ENCODE data around the gene TSC22D4. TPM values are rescaled to one million over a fixed set of nuclear protein-coding genes. Genes with fewer than 3 reads are reported as not detected.

TSC22D4 gene
- total and polyA plus RNA-seq, 4 donors: 5.5 to 21.2 (median 11.4) TPM

DNA sequence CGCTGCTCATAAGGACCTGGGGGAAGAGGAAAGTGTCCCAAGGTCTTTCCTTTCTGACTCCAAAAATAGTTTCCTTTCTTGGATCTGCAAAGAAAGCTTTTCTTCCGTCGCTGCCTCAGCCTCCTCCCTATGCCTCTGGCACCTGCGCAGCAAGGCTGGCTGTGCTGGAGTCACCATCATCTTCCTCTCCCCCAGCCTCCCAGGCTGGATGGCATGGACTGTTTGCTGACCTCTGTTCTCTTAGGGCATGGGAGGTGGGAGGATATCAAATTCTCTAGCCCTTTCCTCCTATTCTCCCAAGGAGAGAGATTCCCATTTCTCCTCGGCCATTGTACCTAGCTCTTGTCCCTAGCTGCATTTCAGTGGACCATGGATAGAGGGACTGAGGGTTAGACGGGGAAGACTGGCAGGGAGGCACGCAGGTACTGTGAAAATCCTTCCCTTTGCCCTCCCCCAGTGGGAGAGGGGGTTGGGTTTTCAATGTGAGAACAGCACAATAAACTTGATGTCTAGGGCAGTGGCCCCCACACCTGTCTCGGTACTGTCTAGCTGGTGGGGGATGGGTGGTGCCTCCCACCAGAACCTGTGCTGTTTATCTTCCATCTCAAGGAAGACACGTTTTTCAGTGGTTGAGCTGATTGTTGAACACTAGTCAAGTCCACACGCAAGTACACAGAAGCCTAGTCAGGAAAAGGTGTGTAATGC is 45.3 kb downstream of the TSC22D4 start:
- H3K9me3 ChIP-seq (ENCODE audit: control insufficient read depth in 4 of 4, low read length in 3 of 4): no peaks in the 10 kb centered on the region
- WGBS: 88% methylated on average over 10 of the region's 10 CpGs
- peaks cover 10 to 39% (median 27%) of the 10 kb centered on the region in 4 donors for H3K4me1 ChIP-seq (ENCODE audit: control insufficient read depth in 4 of 4, insufficient read depth in 4 of 4, low read length in 3 of 4)
- no peak for DNase-seq (ENCODE audit: low spot score)
- H3K4me3 ChIP-seq (ENCODE audit: low read depth in 1 of 3, low read length in 3 of 3): no peak overlapping the region
- H3K36me3 ChIP-seq (ENCODE audit: control insufficient read depth in 4 of 4, insufficient read depth in 3 of 4, low read depth in 1 of 4, low read length in 3 of 4): peaks cover 7 to 14% (median 8%) of the 10 kb centered on the region in 4 donors
- no peak overlapping the region for H3K9ac ChIP-seq (ENCODE audit: low read depth in 1 of 2, low read length in 2 of 2)
- no peak for TF ChIP-seq SP1 (IDR thresholded peaks at IDR 0.05)
- no peak for TF ChIP-seq HNF4A (conservative IDR thresholded peaks at IDR 0.05)
- TF ChIP-seq GABPA (IDR thresholded peaks at IDR 0.05 in 1 of 2, conservative IDR thresholded peaks at IDR 0.05 in 1 of 2): no peak
- TF ChIP-seq FOXA1 (IDR thresholded peaks at IDR 0.05): no peak
- TF ChIP-seq, protein P1, sequence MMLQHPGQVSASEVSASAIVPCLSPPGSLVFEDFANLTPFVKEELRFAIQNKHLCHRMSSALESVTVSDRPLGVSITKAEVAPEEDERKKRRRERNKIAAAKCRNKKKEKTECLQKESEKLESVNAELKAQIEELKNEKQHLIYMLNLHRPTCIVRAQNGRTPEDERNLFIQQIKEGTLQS (IDR thresholded peaks at IDR 0.05): no peak
- TF ChIP-seq, protein P2, sequence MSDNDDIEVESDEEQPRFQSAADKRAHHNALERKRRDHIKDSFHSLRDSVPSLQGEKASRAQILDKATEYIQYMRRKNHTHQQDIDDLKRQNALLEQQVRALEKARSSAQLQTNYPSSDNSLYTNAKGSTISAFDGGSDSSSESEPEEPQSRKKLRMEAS (IDR thresholded peaks at IDR 0.05): no peak
- TF ChIP-seq, protein P3, sequence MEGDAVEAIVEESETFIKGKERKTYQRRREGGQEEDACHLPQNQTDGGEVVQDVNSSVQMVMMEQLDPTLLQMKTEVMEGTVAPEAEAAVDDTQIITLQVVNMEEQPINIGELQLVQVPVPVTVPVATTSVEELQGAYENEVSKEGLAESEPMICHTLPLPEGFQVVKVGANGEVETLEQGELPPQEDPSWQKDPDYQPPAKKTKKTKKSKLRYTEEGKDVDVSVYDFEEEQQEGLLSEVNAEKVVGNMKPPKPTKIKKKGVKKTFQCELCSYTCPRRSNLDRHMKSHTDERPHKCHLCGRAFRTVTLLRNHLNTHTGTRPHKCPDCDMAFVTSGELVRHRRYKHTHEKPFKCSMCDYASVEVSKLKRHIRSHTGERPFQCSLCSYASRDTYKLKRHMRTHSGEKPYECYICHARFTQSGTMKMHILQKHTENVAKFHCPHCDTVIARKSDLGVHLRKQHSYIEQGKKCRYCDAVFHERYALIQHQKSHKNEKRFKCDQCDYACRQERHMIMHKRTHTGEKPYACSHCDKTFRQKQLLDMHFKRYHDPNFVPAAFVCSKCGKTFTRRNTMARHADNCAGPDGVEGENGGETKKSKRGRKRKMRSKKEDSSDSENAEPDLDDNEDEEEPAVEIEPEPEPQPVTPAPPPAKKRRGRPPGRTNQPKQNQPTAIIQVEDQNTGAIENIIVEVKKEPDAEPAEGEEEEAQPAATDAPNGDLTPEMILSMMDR (IDR thresholded peaks at IDR 0.05; ENCODE audit: low read depth, low read length, missing input control): no peak
- TF ChIP-seq TAF1 (conservative IDR thresholded peaks at IDR 0.05): no peak
- no peak for TF ChIP-seq RAD21 (IDR thresholded peaks at IDR 0.05)
- H3K27ac ChIP-seq (ENCODE audit: low read depth in 1 of 2, low read length in 2 of 2): no peak overlapping the region
- H3K27me3 ChIP-seq (ENCODE audit: control insufficient read depth in 4 of 4, insufficient read depth in 4 of 4, low read length in 3 of 4): no peaks in the 10 kb centered on the region

DNA sequence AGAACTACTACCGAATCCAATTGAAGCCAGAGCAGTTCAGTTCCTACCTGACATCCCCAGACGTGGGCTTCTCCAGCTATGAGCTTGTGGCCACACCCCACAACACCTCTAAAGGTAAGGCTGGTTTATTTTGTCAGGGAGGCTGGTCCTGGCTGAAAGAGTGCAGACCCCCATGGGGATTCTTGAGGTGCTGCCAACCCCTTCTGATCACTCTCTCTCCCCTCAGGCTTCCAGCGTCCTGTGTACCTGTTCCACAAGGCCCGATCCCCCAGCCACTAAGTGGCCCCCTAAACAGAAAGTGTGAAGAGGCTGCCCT is 45.8 kb downstream of the TSC22D4 start:
- Histone ChIP-seq H3K27ac (ENCODE audit: low read depth in 1 of 2, low read length in 2 of 2) (no peak overlapping the region), H3K4me1 (ENCODE audit: control insufficient read depth in 4 of 4, insufficient read depth in 4 of 4, low read length in 3 of 4) (peaks cover 10 to 39% (median 27%) of the 10 kb centered on the region in 4 donors), H3K9me3 (ENCODE audit: control insufficient read depth in 4 of 4, low read length in 3 of 4) (no peaks in the 10 kb centered on the region), H3K27me3 (ENCODE audit: control insufficient read depth in 4 of 4, insufficient read depth in 4 of 4, low read length in 3 of 4) (no peaks in the 10 kb centered on the region), H3K4me3 (ENCODE audit: low read depth in 1 of 3, low read length in 3 of 3) (no peak overlapping the region), H3K9ac (ENCODE audit: low read depth in 1 of 2, low read length in 2 of 2) (no peak overlapping the region), H3K36me3 (ENCODE audit: control insufficient read depth in 4 of 4, insufficient read depth in 3 of 4, low read depth in 1 of 4, low read length in 3 of 4) (peaks cover 7 to 14% (median 8%) of the 10 kb centered on the region in 4 donors)
- no peak for DNase-seq (ENCODE audit: low spot score)
- 82% methylated on average over 4 of the region's 4 CpGs for WGBS
- no peak for TF ChIP-seq HNF4A (conservative IDR thresholded peaks at IDR 0.05)
- TF ChIP-seq, protein P1 (IDR thresholded peaks at IDR 0.05): no peak
- TF ChIP-seq FOXA2 (IDR thresholded peaks at IDR 0.05): no peak
- TF ChIP-seq JUND (IDR thresholded peaks at IDR 0.05): no peak

DNA sequence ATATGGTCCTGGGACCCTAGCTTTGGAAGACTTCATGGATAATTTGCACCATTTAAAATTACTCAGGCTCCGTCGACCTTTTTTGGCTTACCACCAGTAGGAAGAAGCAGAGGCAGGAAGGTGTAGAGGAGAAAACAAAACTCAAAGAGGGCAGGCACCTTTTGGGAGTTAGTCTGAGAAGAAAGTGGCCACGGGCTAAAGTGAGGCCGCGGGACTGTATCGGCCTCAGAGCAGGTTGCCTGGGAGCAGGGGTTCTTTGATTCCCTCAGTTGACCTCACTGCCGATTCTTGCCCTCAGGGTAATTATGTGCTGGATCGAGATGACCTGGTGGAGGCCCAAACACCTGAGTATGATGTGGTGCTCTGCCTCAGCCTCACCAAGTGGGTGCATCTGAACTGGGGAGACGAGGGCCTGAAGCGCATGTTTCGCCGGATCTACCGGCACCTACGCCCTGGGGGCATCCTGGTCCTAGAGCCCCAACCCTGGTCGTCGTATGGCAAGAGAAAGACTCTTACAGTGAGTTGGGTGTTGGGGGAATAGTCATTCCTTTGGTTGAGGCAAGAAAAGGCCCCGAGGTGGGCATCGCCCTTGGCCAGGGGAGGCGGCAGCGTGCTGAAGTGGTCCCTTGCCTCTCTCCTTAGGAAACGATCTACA is 46.3 kb downstream of the TSC22D4 start:
- peaks cover 7 to 14% (median 8%) of the 10 kb centered on the region in 4 donors for H3K36me3 ChIP-seq (ENCODE audit: control insufficient read depth in 4 of 4, insufficient read depth in 3 of 4, low read depth in 1 of 4, low read length in 3 of 4)
- H3K27ac ChIP-seq (ENCODE audit: low read depth in 1 of 2, low read length in 2 of 2): no peak overlapping the region
- no peak overlapping the region for H3K4me3 ChIP-seq (ENCODE audit: low read depth in 1 of 3, low read length in 3 of 3)
- DNase-seq (ENCODE audit: low spot score): no peak
- no peaks in the 10 kb centered on the region for H3K9me3 ChIP-seq (ENCODE audit: control insufficient read depth in 4 of 4, low read length in 3 of 4)
- no peaks in the 10 kb centered on the region for H3K27me3 ChIP-seq (ENCODE audit: control insufficient read depth in 4 of 4, insufficient read depth in 4 of 4, low read length in 3 of 4)
- H3K4me1 ChIP-seq (ENCODE audit: control insufficient read depth in 4 of 4, insufficient read depth in 4 of 4, low read length in 3 of 4): peaks cover 11 to 39% (median 29%) of the 10 kb centered on the region in 4 donors
- WGBS: 93% methylated on average over 21 of the region's 21 CpGs
- no peak overlapping the region for H3K9ac ChIP-seq (ENCODE audit: low read depth in 1 of 2, low read length in 2 of 2)
- TF ChIP-seq GABPA (IDR thresholded peaks at IDR 0.05 in 1 of 2, conservative IDR thresholded peaks at IDR 0.05 in 1 of 2) (no peak), RXRA (IDR thresholded peaks at IDR 0.05) (no peak), HNF4A (conservative IDR thresholded peaks at IDR 0.05) (no peak), YY1 (IDR thresholded peaks at IDR 0.05) (no peak), NR2F2 (IDR thresholded peaks at IDR 0.05) (no peak), HNF4G (IDR thresholded peaks at IDR 0.05) (no peak), TAF1 (conservative IDR thresholded peaks at IDR 0.05) (no peak), FOXA2 (IDR thresholded peaks at IDR 0.05) (no peak), SP1 (IDR thresholded peaks at IDR 0.05) (no peak), EGR1 (IDR thresholded peaks at IDR 0.05; ENCODE audit: low read depth in 2 of 2) (no peak), JUND (IDR thresholded peaks at IDR 0.05) (no peak)
- TF ChIP-seq, protein P1 (IDR thresholded peaks at IDR 0.05): no peak
- TF ChIP-seq, protein P3 (IDR thresholded peaks at IDR 0.05; ENCODE audit: low read depth, low read length, missing input control): no peak
- TF ChIP-seq, protein P4, sequence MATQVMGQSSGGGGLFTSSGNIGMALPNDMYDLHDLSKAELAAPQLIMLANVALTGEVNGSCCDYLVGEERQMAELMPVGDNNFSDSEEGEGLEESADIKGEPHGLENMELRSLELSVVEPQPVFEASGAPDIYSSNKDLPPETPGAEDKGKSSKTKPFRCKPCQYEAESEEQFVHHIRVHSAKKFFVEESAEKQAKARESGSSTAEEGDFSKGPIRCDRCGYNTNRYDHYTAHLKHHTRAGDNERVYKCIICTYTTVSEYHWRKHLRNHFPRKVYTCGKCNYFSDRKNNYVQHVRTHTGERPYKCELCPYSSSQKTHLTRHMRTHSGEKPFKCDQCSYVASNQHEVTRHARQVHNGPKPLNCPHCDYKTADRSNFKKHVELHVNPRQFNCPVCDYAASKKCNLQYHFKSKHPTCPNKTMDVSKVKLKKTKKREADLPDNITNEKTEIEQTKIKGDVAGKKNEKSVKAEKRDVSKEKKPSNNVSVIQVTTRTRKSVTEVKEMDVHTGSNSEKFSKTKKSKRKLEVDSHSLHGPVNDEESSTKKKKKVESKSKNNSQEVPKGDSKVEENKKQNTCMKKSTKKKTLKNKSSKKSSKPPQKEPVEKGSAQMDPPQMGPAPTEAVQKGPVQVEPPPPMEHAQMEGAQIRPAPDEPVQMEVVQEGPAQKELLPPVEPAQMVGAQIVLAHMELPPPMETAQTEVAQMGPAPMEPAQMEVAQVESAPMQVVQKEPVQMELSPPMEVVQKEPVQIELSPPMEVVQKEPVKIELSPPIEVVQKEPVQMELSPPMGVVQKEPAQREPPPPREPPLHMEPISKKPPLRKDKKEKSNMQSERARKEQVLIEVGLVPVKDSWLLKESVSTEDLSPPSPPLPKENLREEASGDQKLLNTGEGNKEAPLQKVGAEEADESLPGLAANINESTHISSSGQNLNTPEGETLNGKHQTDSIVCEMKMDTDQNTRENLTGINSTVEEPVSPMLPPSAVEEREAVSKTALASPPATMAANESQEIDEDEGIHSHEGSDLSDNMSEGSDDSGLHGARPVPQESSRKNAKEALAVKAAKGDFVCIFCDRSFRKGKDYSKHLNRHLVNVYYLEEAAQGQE (IDR thresholded peaks at IDR 0.05): no peak

Data from liver (tissue), 9 donors.